MM.1S (cell line): ENCODE results near the gene SLC6A16.

Source experiments
- DNase-seq: peaks from one replicate; pipeline ENCODE4 v3.0.0-alpha.2; 2015
- H2AFZ ChIP-seq: fragments of 300-600 bp; sonication (generic); 2 replicates; pipeline ENCODE4 v1.6.0; 2016; ENCODE audit warnings: antibody characterized with exemption, low read length
- H3F3A ChIP-seq: fragments of 300-600 bp; sonication (generic); 2 replicates; pipeline ENCODE4 v1.6.1; 2016; ENCODE audit warnings: mild to moderate bottlenecking, antibody characterized with exemption, low read length, moderate library complexity, mixed read lengths; ENCODE audit not compliant: insufficient read depth
- H3K27ac ChIP-seq: fragments of 300-600 bp; sonication (generic); 2 replicates; pipeline ENCODE4 v1.5.1; 2016; ENCODE audit warnings: mild to moderate bottlenecking, low read length
- H3K27me3 ChIP-seq: fragments of 300-600 bp; sonication (generic); replicated peaks from 2 replicates; pipeline ENCODE4 v1.6.0; 2016; ENCODE audit warnings: low read length; ENCODE audit not compliant: insufficient read depth
- H3K36me3 ChIP-seq: fragments of 300-600 bp; sonication (generic); replicated peaks from 2 replicates; pipeline ENCODE4 v1.6.1; 2016; ENCODE audit warnings: mild to moderate bottlenecking, low read length, mixed read lengths; ENCODE audit not compliant: insufficient read depth
- H3K4me1 ChIP-seq: fragments of 300-600 bp; sonication (generic); 2 replicates; pipeline ENCODE4 v1.6.1; 2016; ENCODE audit warnings: low read length, mixed read lengths
- H3K4me2 ChIP-seq: fragments of 300-600 bp; sonication (generic); 2 replicates; pipeline ENCODE4 v1.6.0; 2016; ENCODE audit warnings: low read depth, low read length
- H3K4me3 ChIP-seq: fragments of 300-600 bp; sonication (generic); 2 replicates; pipeline ENCODE4 v1.5.1; 2016; ENCODE audit warnings: low read length, mixed read lengths
- H3K79me2 ChIP-seq: fragments of 300-600 bp; sonication (generic); 2 replicates; pipeline ENCODE4 v1.6.1; 2016; ENCODE audit warnings: mixed run types, low read length, mixed read lengths
- H3K9ac ChIP-seq: fragments of 300-600 bp; sonication (generic); 2 replicates; pipeline ENCODE4 v1.6.1; 2016; ENCODE audit warnings: low read length, mixed read lengths
- H3K9me2 ChIP-seq: fragments of 300-600 bp; sonication (generic); replicated peaks from 2 replicates; pipeline ENCODE4 v1.6.1; 2016; ENCODE audit warnings: mild to moderate bottlenecking, low read length, mixed read lengths; ENCODE audit not compliant: insufficient read depth
- H3K9me3 ChIP-seq: fragments of 300-600 bp; sonication (generic); replicated peaks from 2 replicates; pipeline ENCODE4 v1.6.1; 2016; ENCODE audit warnings: mild to moderate bottlenecking, low read length, mixed read lengths; ENCODE audit not compliant: insufficient read depth
- H4K20me1 ChIP-seq: fragments of 300-600 bp; sonication (generic); 2 replicates; pipeline ENCODE4 v1.6.1; 2016; ENCODE audit warnings: mild to moderate bottlenecking, low read length, moderate library complexity, mixed read lengths; ENCODE audit not compliant: insufficient read depth
- EZH2 ChIP-seq: fragments of 300-600 bp; sonication (generic); optimal IDR thresholded peaks from 2 replicates; pipeline ENCODE3; 2017; ENCODE audit warnings: low read depth, mild to moderate bottlenecking, antibody characterized with exemption, low read length, mixed read lengths
- EZH2phosphoT487 ChIP-seq: fragments of 300-600 bp; sonication (generic); IDR thresholded peaks from 2 replicates; pipeline ENCODE4 v1.6.1; 2018; ENCODE audit warnings: antibody characterized with exemption, low read length
- TF ChIP-seq, protein P1 (sequence below): fragments of 300-600 bp; sonication (generic); IDR thresholded peaks from 2 replicates; pipeline ENCODE4 v1.5.1; 2016; ENCODE audit warnings: antibody characterized with exemption, low read length, mixed read lengths

The SLC6A16 gene

DNA sequence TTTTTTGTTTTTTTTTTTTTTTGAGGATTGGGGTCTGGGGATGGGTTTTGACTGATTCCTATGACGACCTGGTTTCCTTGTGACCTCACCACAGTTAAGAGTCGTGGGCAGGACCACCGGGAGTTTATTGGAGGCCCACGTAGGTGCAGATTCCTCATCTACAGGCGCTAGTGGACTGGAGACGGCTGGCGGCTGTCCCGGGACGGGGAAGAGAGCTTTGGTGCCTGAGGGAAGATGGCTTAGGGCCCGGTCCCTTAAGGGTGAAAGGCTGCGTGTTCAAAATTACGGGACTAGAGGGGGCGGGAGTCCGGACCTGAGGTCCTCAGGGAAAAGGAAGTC, 37.9 kb upstream of the SLC6A16 start:
- no peak for DNase-seq
- Histone ChIP-seq H3K79me2 (no peaks in the 10 kb centered on the region), H3K27ac (no peak overlapping the region), H3K9me3 (no peaks in the 10 kb centered on the region), H3K4me2 (peak overlapping the region; percentile 28; the same call in 1 of the 2 replicates), H3K9me2 (no peaks in the 10 kb centered on the region), H3K9ac (no peak overlapping the region), H2AFZ (no peak overlapping the region), H3K36me3 (no peaks in the 10 kb centered on the region), H3F3A (no peaks in the 10 kb centered on the region), H3K4me1 (0 out of 2 replicates have a peak, but pooled peaks cover 4% of the 10 kb centered on the region), H3K4me3 (no peak overlapping the region), H3K27me3 (peaks cover 78% of the 10 kb centered on the region), H4K20me1 (no peaks in the 10 kb centered on the region)
- TF ChIP-seq, protein P1, sequence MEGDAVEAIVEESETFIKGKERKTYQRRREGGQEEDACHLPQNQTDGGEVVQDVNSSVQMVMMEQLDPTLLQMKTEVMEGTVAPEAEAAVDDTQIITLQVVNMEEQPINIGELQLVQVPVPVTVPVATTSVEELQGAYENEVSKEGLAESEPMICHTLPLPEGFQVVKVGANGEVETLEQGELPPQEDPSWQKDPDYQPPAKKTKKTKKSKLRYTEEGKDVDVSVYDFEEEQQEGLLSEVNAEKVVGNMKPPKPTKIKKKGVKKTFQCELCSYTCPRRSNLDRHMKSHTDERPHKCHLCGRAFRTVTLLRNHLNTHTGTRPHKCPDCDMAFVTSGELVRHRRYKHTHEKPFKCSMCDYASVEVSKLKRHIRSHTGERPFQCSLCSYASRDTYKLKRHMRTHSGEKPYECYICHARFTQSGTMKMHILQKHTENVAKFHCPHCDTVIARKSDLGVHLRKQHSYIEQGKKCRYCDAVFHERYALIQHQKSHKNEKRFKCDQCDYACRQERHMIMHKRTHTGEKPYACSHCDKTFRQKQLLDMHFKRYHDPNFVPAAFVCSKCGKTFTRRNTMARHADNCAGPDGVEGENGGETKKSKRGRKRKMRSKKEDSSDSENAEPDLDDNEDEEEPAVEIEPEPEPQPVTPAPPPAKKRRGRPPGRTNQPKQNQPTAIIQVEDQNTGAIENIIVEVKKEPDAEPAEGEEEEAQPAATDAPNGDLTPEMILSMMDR: no peak
- peak; percentile 55 for TF ChIP-seq EZH2

DNA sequence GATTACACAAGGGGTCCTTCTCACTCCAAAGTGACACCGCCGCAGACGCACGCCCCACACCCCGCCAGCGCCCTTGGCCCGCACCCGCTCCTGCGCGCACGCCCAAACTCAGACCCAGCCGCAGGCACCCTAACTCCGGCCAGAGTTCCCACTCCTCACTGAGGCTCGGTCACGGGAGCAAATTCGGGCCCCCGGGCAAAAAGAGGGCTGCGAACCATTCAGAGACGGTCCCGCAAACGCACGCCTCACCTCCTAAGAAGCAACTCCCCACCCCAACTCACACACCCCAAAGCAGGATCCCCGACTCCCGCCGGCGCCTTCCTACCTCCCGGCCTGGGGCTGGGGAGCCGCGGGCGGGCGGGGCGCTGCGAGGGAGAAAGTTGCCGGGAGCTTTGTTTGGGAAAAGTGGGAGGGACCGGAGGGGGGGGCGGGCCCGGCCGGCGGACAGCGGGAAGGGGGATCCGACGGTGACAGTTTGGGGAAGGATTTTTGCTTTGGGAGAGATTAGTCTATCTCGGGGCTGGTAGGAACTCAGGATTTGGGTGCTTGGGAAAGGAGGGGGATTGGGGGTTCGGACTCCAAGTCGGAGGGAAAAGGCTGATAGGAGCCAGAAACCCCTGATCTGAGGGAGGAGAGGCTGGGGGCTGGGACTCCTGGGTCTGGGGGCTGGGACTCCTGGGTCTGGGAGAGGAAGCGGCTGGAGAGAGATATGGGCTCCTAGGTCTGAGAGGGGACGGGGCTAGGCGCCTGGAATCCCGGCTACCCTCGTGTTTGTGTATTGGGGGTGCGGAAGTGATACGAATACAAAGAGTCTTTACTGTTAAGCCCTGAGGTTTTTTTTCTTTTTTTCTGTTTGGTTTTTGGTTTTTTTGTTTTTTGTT, 37.3 kb upstream of the SLC6A16 start, which contains the start of gene TEAD2:
TEAD2 (minus strand) TSS at position 369 of the 881 bp plus-strand sequence. CDS start 2,341 bp downstream, outside the sequence.
- no peaks in the 10 kb centered on the region for H3K36me3 ChIP-seq
- H3K79me2 ChIP-seq: no peaks in the 10 kb centered on the region
- H4K20me1 ChIP-seq: no peaks in the 10 kb centered on the region
- H3K27me3 ChIP-seq: peaks cover 85% of the 10 kb centered on the region
- DNase-seq: no peak
- H3K4me1 ChIP-seq: 0 out of 2 replicates have a peak, but pooled peaks cover 4% of the 10 kb centered on the region
- TF ChIP-seq, protein P1: no peak
- peak; percentile 65 for TF ChIP-seq EZH2
- TF ChIP-seq EZH2phosphoT487: peak; percentile 64; the same call in 1 of the 2 replicates
- peak within 1 kb of the TSS; percentile 28; the same call in 1 of the 2 replicates for H3K4me2 ChIP-seq
- H3K27ac ChIP-seq: no peak within 1 kb of the TSS
- H2AFZ ChIP-seq: no peak within 1 kb of the TSS
- no peaks in the 10 kb centered on the region for H3K9me2 ChIP-seq
- H3K9ac ChIP-seq: no peak within 1 kb of the TSS
- no peak within 1 kb of the TSS for H3K4me3 ChIP-seq
- H3F3A ChIP-seq: no peaks in the 10 kb centered on the region
- no peaks in the 10 kb centered on the region for H3K9me3 ChIP-seq

DNA sequence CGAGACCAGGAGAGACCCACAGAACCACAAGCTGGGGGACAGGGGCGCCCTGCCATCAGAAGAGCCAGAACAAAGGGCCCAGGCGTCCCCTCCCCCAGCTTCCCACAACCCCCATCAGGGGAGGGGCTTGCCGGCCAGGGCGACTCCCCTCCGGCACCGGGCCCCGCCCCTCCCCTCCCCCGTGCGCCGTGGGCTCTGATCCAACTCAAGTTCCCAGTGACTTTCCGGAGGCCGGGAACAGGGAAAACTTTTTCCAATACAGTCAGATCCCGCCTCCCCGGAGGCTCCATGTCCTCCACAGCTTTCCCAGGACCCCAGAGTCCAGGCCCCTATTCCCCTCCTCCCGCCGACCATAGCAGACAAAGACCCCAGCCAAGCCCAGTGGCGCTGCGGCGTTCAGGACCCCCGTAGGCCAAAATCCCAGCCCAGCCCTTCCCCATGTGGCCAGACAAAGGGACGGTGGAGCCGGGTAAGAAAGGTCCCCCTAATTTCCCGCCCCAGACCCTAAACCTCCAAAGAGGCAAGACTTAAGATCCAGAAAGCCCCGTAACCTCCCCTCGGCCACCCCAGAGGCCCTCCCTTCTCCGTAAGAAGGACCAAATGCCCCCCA, 36.6 kb upstream of the SLC6A16 start:
- no peak overlapping the region for H3K4me3 ChIP-seq
- no peaks in the 10 kb centered on the region for H3K36me3 ChIP-seq
- no peak for DNase-seq
- H3K79me2 ChIP-seq: no peaks in the 10 kb centered on the region
- no peak overlapping the region for H3K27ac ChIP-seq
- no peak overlapping the region for H3K9ac ChIP-seq
- no peaks in the 10 kb centered on the region for H3K9me3 ChIP-seq
- no peaks in the 10 kb centered on the region for H4K20me1 ChIP-seq
- no peak overlapping the region for H2AFZ ChIP-seq
- H3F3A ChIP-seq: no peaks in the 10 kb centered on the region
- peaks cover 87% of the 10 kb centered on the region for H3K27me3 ChIP-seq
- no peak overlapping the region for H3K4me2 ChIP-seq
- H3K4me1 ChIP-seq: 0 out of 2 replicates have a peak, but pooled peaks cover 4% of the 10 kb centered on the region
- H3K9me2 ChIP-seq: no peaks in the 10 kb centered on the region
- TF ChIP-seq EZH2phosphoT487: no peak
- TF ChIP-seq EZH2: no peak
- TF ChIP-seq, protein P1: no peak
